ENCODE data around the gene CEP97. TPM values are rescaled to one million over a fixed set of nuclear protein-coding genes. Genes with fewer than 3 reads are reported as not detected.

CEP97 gene
- polyA plus RNA-seq, 4 donors, result 12.8 to 15.7 (median 14.1) TPM

DNA sequence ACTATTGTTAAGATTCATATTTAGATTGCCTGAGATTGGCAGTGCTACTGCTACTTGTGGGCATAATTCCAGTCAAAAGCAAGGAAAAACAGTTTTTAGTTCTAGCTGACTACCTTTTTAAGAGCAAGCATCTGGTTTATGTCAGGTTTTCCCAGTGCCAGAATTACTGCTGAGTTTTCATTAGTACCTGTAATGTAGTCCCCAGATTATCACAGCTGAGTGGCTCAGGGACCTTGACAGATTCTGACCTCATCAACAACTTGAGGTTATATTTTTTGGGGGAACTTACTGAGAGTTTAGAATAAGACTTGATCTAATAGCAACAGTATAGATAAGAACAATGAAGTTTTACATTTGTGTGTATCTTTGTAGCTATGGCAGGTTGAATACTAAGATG is 85.6 kb downstream of the CEP97 start:
- no peak for DNase-seq (ENCODE audit: low read depth in 4 of 4, low spot score in 3 of 4)

- no peak for DNase-seq (ENCODE audit: low read depth in 4 of 4, low spot score in 3 of 4)
These were observed 87.5 kb downstream of the CEP97 start for GRCh38 chr3:101811875-101812274.

DNA sequence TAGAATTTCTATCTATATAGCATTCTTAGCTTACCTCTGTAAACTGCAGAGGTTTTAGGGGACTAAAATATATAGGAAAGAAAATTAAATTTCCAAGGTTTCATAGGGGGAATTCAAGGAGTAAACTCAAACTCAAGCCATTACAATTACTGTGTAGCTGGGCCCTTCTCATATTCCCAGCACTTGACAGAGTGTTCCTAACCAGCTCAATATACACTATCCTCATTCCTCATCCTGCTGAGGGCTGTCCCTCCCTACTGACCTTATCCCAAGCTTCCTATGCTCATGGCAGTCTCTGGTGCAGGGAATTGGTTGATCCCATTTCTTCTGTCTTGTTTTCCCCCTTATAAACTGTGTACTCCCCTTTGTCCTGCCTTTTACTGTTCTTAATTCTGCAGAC is 88.5 kb downstream of the CEP97 start:
- DNase-seq (ENCODE audit: low read depth in 4 of 4, low spot score in 3 of 4), result no peak

DNA sequence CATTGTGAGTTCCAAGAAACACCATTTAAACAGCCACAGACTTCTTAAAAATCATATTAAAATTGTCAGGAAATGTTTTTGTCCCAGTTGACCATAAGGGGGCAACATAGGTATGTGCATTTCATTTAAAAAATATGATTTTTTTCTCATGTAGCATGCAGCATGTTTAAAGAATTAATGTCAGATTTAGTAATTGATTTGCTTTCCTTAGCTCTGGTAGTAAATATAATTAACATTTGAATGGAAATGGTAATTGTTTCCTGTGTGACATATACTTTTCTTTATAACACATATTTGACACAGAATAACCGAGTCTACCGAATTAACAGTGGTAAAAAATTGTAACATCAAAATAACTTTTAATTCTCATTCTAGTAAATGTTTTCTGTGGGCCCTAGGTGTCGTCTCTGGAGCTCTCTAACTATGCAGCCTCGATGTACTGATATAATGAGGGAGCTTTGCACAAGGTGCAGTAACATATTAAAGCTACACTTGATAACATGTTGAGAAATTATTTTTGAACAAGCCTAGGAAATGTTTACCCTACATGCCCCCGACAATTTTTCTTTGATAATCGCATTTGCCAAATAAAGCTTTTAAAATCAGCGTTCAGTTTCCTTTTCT is 89.5 kb downstream of the CEP97 start:
- DNase-seq (ENCODE audit: low read depth in 4 of 4, low spot score in 3 of 4), result no peak

GRCh38 chr3:101814835-101815234 is 90.4 kb downstream of the CEP97 start:
- DNase-seq (ENCODE audit: low read depth in 4 of 4, low spot score in 3 of 4), result no peak

GRCh38 chr3:101816215-101817149 is 92.1 kb downstream of the CEP97 start:
- no peak for DNase-seq (ENCODE audit: low read depth in 4 of 4, low spot score in 3 of 4)

GRCh38 chr3:101817992-101818391 is 93.6 kb downstream of the CEP97 start:
- DNase-seq (ENCODE audit: low read depth in 4 of 4, low spot score in 3 of 4), result no peak

DNA sequence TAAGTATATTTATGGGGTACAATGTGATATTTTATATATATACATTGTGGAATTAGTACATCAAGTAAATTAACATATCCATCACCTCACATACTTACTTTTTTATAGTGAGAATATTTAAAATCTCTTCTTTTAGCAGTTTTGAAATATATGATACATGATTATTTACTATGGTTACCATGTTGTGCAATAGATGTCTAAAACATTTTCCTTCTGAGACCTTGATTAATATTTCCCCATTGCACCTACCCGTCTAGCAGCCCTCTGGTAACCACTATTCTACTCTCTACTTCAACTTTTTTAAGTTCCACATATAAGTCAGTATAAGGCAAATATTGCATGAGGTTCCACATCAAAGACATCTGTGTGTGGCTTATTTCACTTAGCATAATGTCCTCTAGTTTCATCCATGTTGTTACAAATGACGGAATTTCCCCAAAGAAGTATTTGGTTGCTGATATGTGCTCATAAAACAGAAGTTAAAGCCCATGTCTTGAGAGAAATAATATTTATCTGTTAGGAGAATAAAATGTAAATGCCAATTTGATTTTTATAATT is 95.3 kb downstream of the CEP97 start:
- no peak for DNase-seq (ENCODE audit: low read depth in 4 of 4, low spot score in 3 of 4)

Other genes starting within 250 kb of the CEP97 start
- gene SENP7, start 211.4 kb upstream of the CEP97 start, polyA plus RNA-seq (ENCODE audit: insufficient read length in 4 of 4), result 10 to 100 TPM; 59.6 to 85.8 (median 80.2) TPM
- gene TRMT10C, start 162.7 kb upstream of the CEP97 start, polyA plus RNA-seq (ENCODE audit: insufficient read length in 4 of 4), result 10 to 100 TPM; 32.1 to 43.5 (median 41.2) TPM
- gene PCNP, start 150.4 kb upstream of the CEP97 start, polyA plus RNA-seq (ENCODE audit: insufficient read length in 4 of 4), result 100 to 1,000 TPM; 200 to 255 (median 237) TPM
- 10 to 100 TPM; 20.7 to 25.2 (median 23.9) TPM for gene ZBTB11, start 47.5 kb upstream of the CEP97 start, polyA plus RNA-seq (ENCODE audit: insufficient read length in 4 of 4)
- gene RPL24, start 37.9 kb upstream of the CEP97 start, polyA plus RNA-seq (ENCODE audit: insufficient read length in 4 of 4), result 1,000 to 10,000 TPM; 1,316 to 1,732 (median 1,468) TPM
- gene NXPE3, start 54.6 kb downstream of the CEP97 start, polyA plus RNA-seq (ENCODE audit: insufficient read length in 4 of 4), result 1 to 10 TPM; 5.7 to 8.6 (median 8.0) TPM
- gene NFKBIZ, start 124.9 kb downstream of the CEP97 start, polyA plus RNA-seq (ENCODE audit: insufficient read length in 4 of 4), result 10 to 100 TPM in 2 of 4 donors, 1 to 10 TPM in 2; 3.9 to 10.9 (median 7.7) TPM